IgD-negative memory B cell (primary cell): ENCODE results near the gene C17orf107. TPM values are rescaled to one million over a fixed set of nuclear protein-coding genes. Genes with fewer than 3 reads are reported as not detected.
"Not testable (repeated sequence)": the region's sequence is repeated elsewhere in the genome, so short reads cannot be mapped to it uniquely, and the experiment has no call there.

Experiments used
- H3K27ac Mint-ChIP-seq, 3 donors: one replicate each; pipeline ENCODE4 v1.8.0; 2020 to 2022; ENCODE audit warnings: mild to moderate bottlenecking in 3 of 3, mixed read lengths in 3 of 3, moderate library complexity in 1 of 3
- H3K27me3 Mint-ChIP-seq: one replicate; pipeline ENCODE4 v1.8.0; 2021; ENCODE audit warnings: mixed read lengths
- H3K36me3 Mint-ChIP-seq: one replicate; pipeline ENCODE4 v1.8.0; 2020; ENCODE audit warnings: mild to moderate bottlenecking, mixed read lengths
- H3K4me1 Mint-ChIP-seq, 3 donors: one replicate each; pipeline ENCODE4 v1.8.0; 2020 to 2022; ENCODE audit warnings: mixed read lengths in 3 of 3, mild to moderate bottlenecking in 1 of 3
- H3K4me3 Mint-ChIP-seq, 4 donors: one replicate each; pipeline ENCODE4 v1.8.0; 2020 to 2022; ENCODE audit warnings: mild to moderate bottlenecking in 4 of 4, mixed read lengths in 4 of 4, moderate library complexity in 3 of 4
- H3K9me3 Mint-ChIP-seq, 3 donors: one replicate each; pipeline ENCODE4 v1.8.0; 2020 to 2021; ENCODE audit warnings: mixed read lengths in 3 of 3, mild to moderate bottlenecking in 1 of 3
- polyA plus RNA-seq: library from polyadenylated mRNA; unstranded; fragments of 300-500 nt; fragmentation: Illumina TruSeq; gene quantifications from one replicate; pipeline ENCODE4 v1.2.3, GENCODE V29; 2021

C17orf107 gene
- polyA plus RNA-seq, 1 donor from 2014 or later: 1.0 TPM

DNA sequence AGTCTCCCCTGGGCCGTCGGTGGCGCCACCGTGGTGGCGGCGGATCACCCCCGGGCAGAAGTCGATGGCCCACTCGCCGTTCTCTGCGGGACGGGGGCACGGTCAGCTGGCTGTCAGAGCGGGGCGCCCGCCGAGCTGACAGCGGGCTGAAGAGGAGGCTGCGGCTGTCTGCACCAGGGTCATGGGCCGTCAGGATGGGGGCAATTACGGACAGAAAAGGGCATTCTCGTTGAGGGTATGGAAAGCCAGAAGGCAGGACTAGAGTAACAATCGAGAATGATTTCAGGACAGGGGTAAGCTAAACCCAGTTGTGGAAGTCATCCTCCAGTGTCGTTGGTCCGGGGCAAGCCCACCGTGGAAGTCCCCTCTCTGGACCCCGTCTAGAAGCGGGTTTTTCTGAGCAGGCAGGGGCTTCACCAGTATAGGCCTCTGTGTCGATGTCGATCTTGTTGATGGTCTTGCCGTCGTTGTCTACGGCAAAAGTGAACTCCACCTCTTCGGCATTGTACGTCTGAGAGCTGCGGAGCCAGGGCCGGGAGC lies 1.8 kb downstream of the C17orf107 start:
- peaks cover 17 to 22% (median 21%) of the 10 kb centered on the region in 3 donors for H3K4me1 Mint-ChIP-seq
- no peaks in the 10 kb centered on the region for H3K9me3 Mint-ChIP-seq
- H3K27me3 Mint-ChIP-seq: no peaks in the 10 kb centered on the region
- H3K4me3 Mint-ChIP-seq: peak overlapping the region; percentile 81 to 97 (median 91)
- H3K36me3 Mint-ChIP-seq: peaks cover 4% of the 10 kb centered on the region
- H3K27ac Mint-ChIP-seq: peak overlapping the region; percentile 71 to 91 (median 76)

GRCh38 chr17:4901648-4902344 lies 2.5 kb downstream of the C17orf107 start:
- H3K9me3 Mint-ChIP-seq: no peaks in the 10 kb centered on the region
- H3K4me1 Mint-ChIP-seq: peaks cover 17 to 22% (median 21%) of the 10 kb centered on the region in 3 donors
- H3K27me3 Mint-ChIP-seq: no peaks in the 10 kb centered on the region
- peaks cover 4% of the 10 kb centered on the region for H3K36me3 Mint-ChIP-seq
- H3K27ac Mint-ChIP-seq: peak overlapping the region; percentile 71 to 91 (median 73)
- peak overlapping the region in 3 of 4 donors; percentile 80 to 97 (median 94) for H3K4me3 Mint-ChIP-seq

DNA sequence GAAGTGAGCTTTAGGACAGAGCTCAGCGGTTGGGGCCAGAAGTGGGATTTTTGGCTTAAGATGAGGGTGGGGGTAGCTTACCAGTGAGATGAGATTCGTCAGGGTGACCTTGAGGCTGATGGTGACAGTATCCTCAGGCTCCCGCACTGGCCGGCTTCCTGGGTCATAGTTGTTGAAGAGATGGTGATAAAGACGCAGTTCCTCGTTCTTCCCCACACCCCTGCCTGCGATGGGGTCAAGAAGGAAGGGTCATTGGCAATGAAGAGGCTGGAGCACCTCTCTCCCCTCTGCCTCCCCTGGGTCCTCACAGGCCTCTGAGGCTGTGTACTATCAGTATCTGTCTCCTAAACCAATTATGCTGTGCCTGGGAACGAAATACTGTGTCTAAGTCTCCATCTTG lies 3.2 kb downstream of the C17orf107 start:
- Mint-ChIP-seq H3K27me3 (no peaks in the 10 kb centered on the region), H3K4me1 (peaks cover 17 to 22% (median 21%) of the 10 kb centered on the region in 3 donors), H3K36me3 (peaks cover 3% of the 10 kb centered on the region), H3K9me3 (no peaks in the 10 kb centered on the region), H3K27ac (peak overlapping the region; percentile 39 to 91 (median 71)), H3K4me3 (peak overlapping the region; percentile 25 to 97 (median 83))

GRCh38 chr17:4903051-4903818 lies 3.9 kb downstream of the C17orf107 start, which contains the start of gene CHRNE:
Gene CHRNE, minus strand, starts transcription at chr17:4903098. Its CDS starts 35 bp downstream, at chr17:4903063.
- Mint-ChIP-seq H3K27me3 (no peaks in the 10 kb centered on the region), H3K9me3 (no peaks in the 10 kb centered on the region), H3K36me3 (peaks cover 3% of the 10 kb centered on the region), H3K4me1 (peaks cover 17 to 21% (median 21%) of the 10 kb centered on the region in 3 donors), H3K27ac (peak within 1 kb of the TSS; percentile 71 to 91 (median 82)), H3K4me3 (peak within 1 kb of the TSS; percentile 62 to 97 (median 90))

DNA sequence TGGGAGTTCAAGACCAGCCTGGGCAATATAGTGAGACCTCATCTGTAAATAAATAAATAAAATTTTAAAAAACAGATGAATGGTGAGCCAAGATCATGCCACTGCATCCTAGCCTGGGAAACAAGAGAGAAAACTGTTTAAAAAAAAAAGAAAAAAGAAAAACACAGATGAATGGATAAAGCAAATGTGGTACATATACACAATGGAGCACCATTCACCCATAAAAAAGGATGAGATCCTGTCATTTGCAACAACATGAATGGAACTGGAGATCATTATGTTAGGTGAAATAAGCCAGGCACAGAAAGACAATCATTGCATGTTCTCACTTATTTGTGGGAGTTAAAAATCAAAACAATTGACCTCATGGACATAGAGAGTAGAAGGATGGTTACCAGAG lies 7.3 kb downstream of the C17orf107 start:
- H3K36me3 Mint-ChIP-seq, H3K27ac Mint-ChIP-seq, H3K9me3 Mint-ChIP-seq, H3K4me3 Mint-ChIP-seq, H3K27me3 Mint-ChIP-seq: not testable (repeated sequence)
- H3K4me1 Mint-ChIP-seq: peaks cover 11 to 15% (median 11%) of the 10 kb centered on the region in 3 donors

- no peaks in the 10 kb centered on the region for H3K9me3 Mint-ChIP-seq
- peaks cover 3 to 4% (median 3%) of the 10 kb centered on the region in 3 donors for H3K4me1 Mint-ChIP-seq
- no peak overlapping the region for H3K4me3 Mint-ChIP-seq
- peaks cover 3% of the 10 kb centered on the region for H3K36me3 Mint-ChIP-seq
- no peaks in the 10 kb centered on the region for H3K27me3 Mint-ChIP-seq
- H3K27ac Mint-ChIP-seq: no peak overlapping the region
Measured at GRCh38 chr17:4908301-4908700, 9.0 kb downstream of the C17orf107 start.

- H3K4me3 Mint-ChIP-seq: no peak overlapping the region
- H3K4me1 Mint-ChIP-seq: no peaks in the 10 kb centered on the region
- H3K27ac Mint-ChIP-seq: no peak overlapping the region
- H3K36me3 Mint-ChIP-seq: peaks cover 3% of the 10 kb centered on the region
- H3K9me3 Mint-ChIP-seq: no peaks in the 10 kb centered on the region
- H3K27me3 Mint-ChIP-seq: no peaks in the 10 kb centered on the region
Measured at GRCh38 chr17:4908711-4909496, 9.6 kb downstream of the C17orf107 start.

DNA sequence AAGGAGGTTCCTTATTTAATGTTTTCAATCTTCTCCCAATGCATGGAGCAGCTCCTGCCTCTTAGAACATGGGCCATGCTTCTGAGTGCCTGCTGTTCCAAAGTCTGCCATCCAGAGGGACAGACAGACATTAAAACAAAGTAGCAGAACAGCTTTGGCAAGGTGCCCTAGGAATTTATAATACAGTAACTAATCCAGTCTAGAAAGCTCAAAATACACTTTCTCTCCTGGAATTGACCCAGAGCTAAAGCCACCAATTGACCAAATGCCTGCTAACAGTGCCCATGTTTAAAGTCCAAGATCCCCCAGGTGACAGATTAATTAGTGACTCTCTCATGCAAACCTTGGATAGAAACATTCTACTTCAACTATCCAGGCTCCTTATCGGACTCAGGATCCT lies 14.7 kb downstream of the C17orf107 start:
- Mint-ChIP-seq H3K9me3 (no peaks in the 10 kb centered on the region), H3K4me1 (no peaks in the 10 kb centered on the region), H3K36me3 (peaks cover 2% of the 10 kb centered on the region), H3K4me3 (no peak overlapping the region), H3K27ac (no peak overlapping the region), H3K27me3 (no peaks in the 10 kb centered on the region)

- not testable (repeated sequence) for H3K27me3 Mint-ChIP-seq, H3K4me1 Mint-ChIP-seq, H3K36me3 Mint-ChIP-seq, H3K4me3 Mint-ChIP-seq, H3K9me3 Mint-ChIP-seq, H3K27ac Mint-ChIP-seq
Measured at GRCh38 chr17:4914551-4914950, 15.2 kb downstream of the C17orf107 start.

GRCh38 chr17:4919511-4920047 lies 20.2 kb downstream of the C17orf107 start:
- no peak overlapping the region for H3K27ac Mint-ChIP-seq
- no peaks in the 10 kb centered on the region for H3K9me3 Mint-ChIP-seq
- no peaks in the 10 kb centered on the region for H3K4me1 Mint-ChIP-seq
- no peak overlapping the region for H3K4me3 Mint-ChIP-seq
- no peaks in the 10 kb centered on the region for H3K27me3 Mint-ChIP-seq
- H3K36me3 Mint-ChIP-seq: peaks cover 2% of the 10 kb centered on the region

DNA sequence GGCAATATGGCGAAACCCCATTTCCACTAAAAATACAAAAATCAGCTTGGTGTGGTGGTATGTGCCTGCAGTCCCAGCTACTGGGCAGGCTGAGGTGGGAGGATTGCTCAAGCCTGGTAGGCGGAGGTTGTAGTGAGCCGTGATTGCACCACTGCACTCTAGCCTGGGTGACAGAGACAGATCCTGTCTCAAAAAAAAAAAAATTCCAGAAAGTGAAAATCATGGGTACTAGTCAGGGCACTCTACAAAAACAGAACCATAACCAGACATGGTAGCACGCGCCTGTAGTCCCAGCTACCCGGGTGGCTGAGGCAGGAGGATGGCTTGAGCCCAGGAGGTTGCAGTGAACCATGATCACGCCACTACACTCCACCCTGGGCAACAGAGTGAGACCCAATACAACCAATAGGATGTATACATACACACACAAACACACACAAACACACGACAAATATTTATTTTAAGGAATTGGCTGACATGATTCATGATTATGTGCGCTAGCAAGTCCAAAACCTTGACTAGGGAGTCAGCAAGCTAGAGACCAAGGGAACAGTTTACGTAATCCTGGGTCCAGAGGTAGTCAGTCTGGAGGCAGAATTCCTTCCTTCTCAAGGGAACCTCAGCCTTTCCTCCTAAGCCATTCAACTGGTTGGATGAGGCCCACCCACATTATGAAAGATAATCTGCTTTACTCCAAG lies 21.2 kb downstream of the C17orf107 start:
- H3K36me3 Mint-ChIP-seq: peaks cover 2% of the 10 kb centered on the region
- no peaks in the 10 kb centered on the region for H3K27me3 Mint-ChIP-seq
- peak overlapping the region in 1 of 3 donors; percentile 19 for H3K27ac Mint-ChIP-seq
- H3K4me3 Mint-ChIP-seq: no peak overlapping the region
- no peaks in the 10 kb centered on the region for H3K9me3 Mint-ChIP-seq
- H3K4me1 Mint-ChIP-seq: no peaks in the 10 kb centered on the region

DNA sequence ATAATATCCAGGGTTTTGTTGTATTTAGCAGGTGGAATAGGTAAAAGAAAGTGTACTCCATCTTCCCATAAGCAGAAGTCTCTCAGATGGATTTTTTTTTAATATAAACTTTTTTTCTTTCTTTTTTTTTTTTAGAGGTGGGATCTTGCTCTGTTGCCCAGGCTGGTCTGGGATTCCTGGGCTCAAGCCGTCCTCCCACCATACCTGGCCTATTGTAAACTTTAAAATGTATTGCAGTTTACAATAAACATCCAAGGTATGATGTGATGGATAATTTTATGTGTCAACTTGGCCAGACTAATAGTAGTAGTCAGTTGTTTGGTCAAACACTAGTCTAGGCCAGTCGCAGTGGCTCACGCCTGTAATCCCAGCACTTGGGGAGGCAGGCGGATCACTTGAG lies 22.0 kb downstream of the C17orf107 start:
- Mint-ChIP-seq H3K9me3 (no peaks in the 10 kb centered on the region), H3K27ac (no peak overlapping the region), H3K4me1 (no peaks in the 10 kb centered on the region), H3K27me3 (no peaks in the 10 kb centered on the region), H3K4me3 (no peak overlapping the region), H3K36me3 (peaks cover 2% of the 10 kb centered on the region)

DNA sequence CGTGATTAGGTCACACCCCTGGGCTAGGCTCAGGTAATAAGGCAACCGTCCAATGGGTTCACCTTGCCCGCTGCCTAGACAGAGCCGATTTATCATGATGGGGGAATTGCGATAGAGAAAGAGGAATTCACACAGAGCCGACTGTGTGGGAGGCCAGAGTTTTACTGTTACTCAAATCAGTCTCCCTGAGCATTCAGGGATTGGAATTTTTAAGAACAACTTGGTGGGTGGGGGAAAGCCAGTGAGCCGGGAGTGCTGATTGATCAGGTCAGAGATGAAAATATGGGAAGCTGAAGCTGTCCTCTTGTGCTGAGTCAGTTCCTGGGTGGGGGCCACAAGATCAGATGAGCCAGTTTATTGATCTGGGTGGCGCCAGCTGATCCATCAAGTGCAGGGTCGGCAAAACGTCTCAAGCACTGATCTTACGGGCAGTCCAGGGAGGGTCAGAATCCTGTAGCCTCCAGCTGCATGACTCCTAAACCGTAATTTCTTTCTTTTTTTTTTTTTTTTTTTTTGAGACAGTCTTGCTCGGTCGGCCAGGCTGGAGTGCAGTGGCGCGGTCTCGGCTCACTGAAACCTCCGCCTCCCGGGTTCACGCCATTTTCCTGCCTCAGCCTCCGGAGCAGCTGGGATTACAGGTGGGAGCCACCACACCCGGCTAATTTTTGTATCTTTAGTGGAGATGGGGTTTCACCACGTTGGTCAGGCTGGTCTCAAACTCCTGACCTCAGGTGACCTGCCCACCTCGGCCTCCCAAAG lies 27.4 kb downstream of the C17orf107 start:
- not testable (repeated sequence) for H3K4me3 Mint-ChIP-seq, H3K27ac Mint-ChIP-seq, H3K9me3 Mint-ChIP-seq, H3K27me3 Mint-ChIP-seq, H3K4me1 Mint-ChIP-seq, H3K36me3 Mint-ChIP-seq
